DOHH2 (cell line): ENCODE data around the gene IL9R.

Experiments
- CTCF ChIP-seq: fragments of 200-600 bp; sonication (generic); IDR thresholded peaks from one replicate; pipeline ENCODE4 v1.5.1; 2014; ENCODE audit warnings: antibody characterized with exemption, mild to moderate bottlenecking, low read depth, low read length; ENCODE audit not compliant: poor library complexity, severe bottlenecking
- EZH2phosphoT487 ChIP-seq: fragments of 200-600 bp; sonication (generic); IDR thresholded peaks from 2 replicates; pipeline ENCODE4 v1.6.1; 2017; ENCODE audit warnings: borderline replicate concordance, mild to moderate bottlenecking, antibody characterized with exemption, low read length, moderate library complexity, mixed read lengths

GRCh38 chrX:155968791-155969190, 28.7 kb upstream of the IL9R start:
- TF ChIP-seq CTCF (no peak), EZH2phosphoT487 (no peak)
